ENCODE results near the gene SUSD2.
"Not testable (repeated sequence)": the region's sequence is repeated elsewhere in the genome, so short reads cannot be mapped to it uniquely, and the experiment has no call there.

GRCh38 chr22:24210409-24210808, 29.1 kb downstream of the SUSD2 start:
- not testable (repeated sequence) for TF ChIP-seq POLR2AphosphoS5 (IDR thresholded peaks at IDR 0.05); CTCF (IDR thresholded peaks at IDR 0.05); POLR2A (IDR thresholded peaks at IDR 0.05; ENCODE audit: low read depth); EP300 (IDR thresholded peaks at IDR 0.05)
